HCT116 (cell line): Measurements from ENCODE around the gene PKN2. TPM values are rescaled to one million over a fixed set of nuclear protein-coding genes. Genes with fewer than 3 reads are reported as not detected.

Experiments used
- ATAC-seq: fragments of 200-7000 bp; cut with Tn5 transposase; 2 replicates; pipeline ENCODE4 v1.9.1; 2020; ENCODE audit warnings: mild to moderate bottlenecking, moderate library complexity
- BruUV-seq: library from RNA; stranded (reverse); fragments of 400-500 nt; replicated peaks from 2 replicates; lab custom pipeline; 2021; lab: Mats Ljungman, UMichigan
- CTCF ChIA-PET: fragments of 300-600 bp; sonication (Branson Sonifier 250); formaldehyde crosslinking; loops from one replicate; lab custom pipeline; 2021; ENCODE audit warnings: antibody characterized with exemption; lab: Charles Lee
- POLR2A ChIA-PET: fragments of 300-600, 350-600 bp; sonication (Branson Sonifier 250); formaldehyde crosslinking; loops from one replicate; lab custom pipeline; 2021; ENCODE audit warnings: antibody characterized with exemption; lab: Charles Lee
- RAD21 ChIA-PET, 2 experiments: fragments of 300-600 bp; sonication (Branson Sonifier 250); formaldehyde crosslinking; loops; one replicate each; lab custom pipeline; 2023; ENCODE audit warnings: low total read pairs in 2 of 2; ENCODE audit not compliant: uncharacterized antibody in 2 of 2, unreplicated experiment in 2 of 2, low non-redundant PET in 1 of 2; lab: Charles Lee
- DNase-seq: peaks from one replicate; pipeline ENCODE4 v3.0.0-alpha.2; 2010; ENCODE audit warnings: low read depth, low spot score
- H2AFZ ChIP-seq: fragments of 200-600 bp; shearing (Covaris generic), sonication (generic); 2 replicates; pipeline ENCODE4 v1.6.1; 2017; ENCODE audit warnings: low read depth, mixed run types, mixed read lengths, antibody characterized with exemption, low read length; ENCODE audit not compliant: poor library complexity, severe bottlenecking
- H3K27ac ChIP-seq: 2 replicates; pipeline ENCODE4 v1.5.1; 2012; ENCODE audit warnings: low read depth, low read length
- H3K27me3 ChIP-seq: fragments of 200-600 bp; sonication (generic); 2 replicates; pipeline ENCODE4 v1.6.1; 2016; ENCODE audit warnings: mixed run types, low read length, mixed read lengths; ENCODE audit not compliant: insufficient read depth
- H3K36me3 ChIP-seq, 2 experiments: fragments of 200-500 bp in 1 of 2; fragments of 200-600 bp in 1 of 2; sonication (Bioruptor generic) in 1 of 2; sonication (generic) in 1 of 2; 2 replicates each; pipeline versions ENCODE4 v1.5.1 to v1.6.1; 2014 to 2016; ENCODE audit warnings: low read length in 2 of 2, inconsistent platforms in 1 of 2, mixed read lengths in 1 of 2, mixed run types in 1 of 2; ENCODE audit not compliant: insufficient read depth in 2 of 2, control insufficient read depth in 1 of 2
- H3K4me1 ChIP-seq, 2 experiments: fragments of 200-600 bp in 1 of 2; sonication (generic) in 1 of 2; 2 replicates each; pipeline versions ENCODE4 v1.5.1 to v1.6.1; 2012 to 2017; ENCODE audit warnings: low read length in 2 of 2, inconsistent platforms in 1 of 2, mild to moderate bottlenecking in 1 of 2, mixed read lengths in 1 of 2, mixed run types in 1 of 2, moderate library complexity in 1 of 2; ENCODE audit not compliant: insufficient read depth in 2 of 2, control insufficient read depth in 1 of 2
- H3K4me2 ChIP-seq: fragments of 200-600 bp; sonication (generic); 2 replicates; pipeline ENCODE4 v1.6.1; 2017; ENCODE audit warnings: mixed run types, low read length, mixed read lengths
- H3K4me3 ChIP-seq, 2 experiments: fragments of 200-600 bp in 1 of 2; sonication (generic) in 1 of 2; replicated peaks in 1 of 2; 2 replicates each; pipeline ENCODE4 v1.5.1; 2011 to 2016; ENCODE audit warnings: low read length in 2 of 2, control low read depth in 1 of 2, low read depth in 1 of 2, mild to moderate bottlenecking in 1 of 2, mixed read lengths in 1 of 2, mixed run types in 1 of 2
- H3K79me2 ChIP-seq: fragments of 200-600 bp; sonication (generic); 2 replicates; pipeline ENCODE4 v1.6.1; 2017; ENCODE audit warnings: mild to moderate bottlenecking, mixed run types, low read length, moderate library complexity, mixed read lengths; ENCODE audit not compliant: insufficient read depth
- H3K9ac ChIP-seq: fragments of 200-600 bp; sonication (generic); 2 replicates; pipeline ENCODE4 v1.6.1; 2016; ENCODE audit warnings: low read length, mixed read lengths
- H3K9me2 ChIP-seq: fragments of 200-600 bp; sonication (generic), shearing (Covaris generic); 2 replicates; pipeline ENCODE4 v1.6.1; 2017; ENCODE audit warnings: mixed run types, mild to moderate bottlenecking, moderate library complexity; ENCODE audit not compliant: insufficient read depth
- H3K9me3 ChIP-seq, 2 experiments: fragments of 200-500 bp in 1 of 2; fragments of 200-600 bp in 1 of 2; sonication (Bioruptor generic) in 1 of 2; sonication (generic) in 1 of 2; 2 replicates each; pipeline ENCODE4 v1.6.1; 2014 to 2017; ENCODE audit warnings: low read length in 2 of 2, mixed read lengths in 2 of 2, inconsistent platforms in 1 of 2, low read depth in 1 of 2, mild to moderate bottlenecking in 1 of 2, mixed run types in 1 of 2, moderate library complexity in 1 of 2; ENCODE audit not compliant: control insufficient read depth in 1 of 2, insufficient read depth in 1 of 2
- H4K20me1 ChIP-seq: fragments of 200-600 bp; sonication (generic), shearing (Covaris generic); 2 replicates; pipeline ENCODE4 v1.6.1; 2017; ENCODE audit warnings: mixed run types, mild to moderate bottlenecking, moderate library complexity; ENCODE audit not compliant: insufficient read depth
- ATF3 ChIP-seq: IDR thresholded peaks from 2 replicates; pipeline ENCODE4 v1.6.1; 2012
- CEBPB ChIP-seq: IDR thresholded peaks from 2 replicates; pipeline ENCODE4 v1.6.1; 2012; ENCODE audit warnings: low read depth
- CTCF ChIP-seq, 3 experiments: fragments of 200-600 bp in 1 of 3; sonication (generic) in 1 of 3; IDR thresholded peaks in 2 of 3; conservative IDR thresholded peaks in 1 of 3; 2 replicates each; pipeline ENCODE4 v1.5.1; 2012 to 2017; ENCODE audit warnings: low read depth in 2 of 3, low read length in 2 of 3, antibody characterized with exemption in 1 of 3, borderline replicate concordance in 1 of 3, control low read depth in 1 of 3, mild to moderate bottlenecking in 1 of 3, mixed read lengths in 1 of 3, mixed run types in 1 of 3, moderate library complexity in 1 of 3; ENCODE audit not compliant: insufficient read depth in 1 of 3
- ELF1 ChIP-seq: IDR thresholded peaks from 2 replicates; pipeline ENCODE4 v1.6.1; 2012; ENCODE audit warnings: low read depth, borderline replicate concordance
- EZH2phosphoT487 ChIP-seq: fragments of 200-600 bp; IDR thresholded peaks from 2 replicates; pipeline ENCODE4 v1.6.1; 2018; ENCODE audit warnings: antibody characterized with exemption, borderline replicate concordance
- POLR2AphosphoS5 ChIP-seq: IDR thresholded peaks from 2 replicates; pipeline ENCODE4 v1.6.1; 2011; ENCODE audit warnings: mild to moderate bottlenecking, low read depth, low read length, moderate library complexity
- RAD21 ChIP-seq: IDR thresholded peaks from 2 replicates; pipeline ENCODE4 v1.6.1; 2012; ENCODE audit warnings: low read depth, mild to moderate bottlenecking
- ZNF274 ChIP-seq: fragments of 200-500 bp; sonication (Bioruptor generic); IDR thresholded peaks from 2 replicates; pipeline ENCODE4 v1.6.1; 2014; ENCODE audit warnings: mild to moderate bottlenecking, low read depth, low read length, inconsistent platforms
- intact Hi-C: fragments of 100-400 bp; cut with micrococcal nuclease; formaldehyde crosslinking; loops from 2 replicates; pipeline ENCODE4 v1.10.0; 2022
- total RNA-seq: library from RNA; stranded (reverse); gene quantifications from one replicate; pipeline ENCODE4 v1.2.1, GENCODE V29; 2021; ENCODE audit not compliant: unreplicated experiment

PKN2 gene
- total RNA-seq, 1 experiment from 2014 or later = 44.3 TPM

GRCh38 chr1:88647249-88647645, 36.8 kb upstream of the PKN2 start (continued):
- TF ChIP-seq ZNF274 (no peak), EZH2phosphoT487 (no peak), ELF1 (no peak), ATF3 (no peak), RAD21 (no peak)

DNA sequence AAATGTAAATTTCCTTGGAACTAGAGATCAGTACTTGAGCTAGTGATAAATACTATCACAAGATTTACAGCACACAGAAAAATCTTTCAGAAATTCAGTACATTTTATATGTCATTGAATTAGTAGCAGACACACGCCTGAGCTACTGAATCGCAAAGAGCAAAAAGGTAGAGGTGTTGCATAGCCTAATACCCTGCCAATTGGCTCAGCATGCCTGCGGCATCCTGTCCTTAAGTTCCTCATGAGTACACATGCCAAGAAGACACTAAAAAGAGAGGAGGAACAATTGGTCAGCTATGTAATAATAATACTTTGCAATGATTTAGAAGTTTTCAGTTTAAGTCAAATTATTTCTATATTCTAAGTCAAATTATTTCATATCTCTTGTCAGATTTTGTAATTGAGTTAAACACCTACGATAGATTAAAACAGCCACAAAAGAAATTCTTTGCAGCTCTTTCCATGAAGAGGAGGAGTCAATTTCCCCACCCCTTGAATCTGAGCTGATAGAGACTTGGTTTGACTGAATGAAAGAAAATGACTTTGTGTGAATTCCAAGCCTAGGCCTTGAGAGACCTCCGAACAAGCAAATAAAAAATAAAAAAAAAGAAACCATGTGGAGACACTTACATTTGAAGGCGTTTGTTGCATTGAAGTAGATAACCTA, 36.2 kb upstream of the PKN2 start:
- Histone ChIP-seq H3K4me1 (no peaks in the 10 kb centered on the region), H4K20me1 (no peaks in the 10 kb centered on the region)
- TF ChIP-seq CEBPB = no peak
- no peak for TF ChIP-seq ZNF274
- TF ChIP-seq CTCF (IDR thresholded peaks at IDR 0.05 in 2 of 3, conservative IDR thresholded peaks at IDR 0.05 in 1 of 3; ENCODE audit: borderline replicate concordance in 1 of 3, insufficient read depth in 1 of 3, low read depth in 2 of 3, low read length in 2 of 3) = no peak
- TF ChIP-seq ATF3 = no peak
- no peak for TF ChIP-seq POLR2AphosphoS5
- TF ChIP-seq, all 23 proteins: peak for 0
- no peaks in the 10 kb centered on the region for H3K9me2 ChIP-seq
- no peaks in the 10 kb centered on the region for H3K36me3 ChIP-seq
- no peak overlapping the region for H3K27ac ChIP-seq
- H3K9me3 ChIP-seq = no peaks in the 10 kb centered on the region
- H3K4me2 ChIP-seq = no peak overlapping the region
- no peak overlapping the region for H2AFZ ChIP-seq
- no peaks in the 10 kb centered on the region for H3K79me2 ChIP-seq
- no peak overlapping the region for H3K9ac ChIP-seq
- H3K4me3 ChIP-seq = no peak overlapping the region
- CTCF ChIA-PET = no interaction called here
- H3K27me3 ChIP-seq = no peaks in the 10 kb centered on the region
- POLR2A ChIA-PET = no interaction called here
- DNase-seq = no peak
- RAD21 ChIA-PET = no interaction called here
- no peak for ATAC-seq
- intact Hi-C loops = no loop called here
- no TSS peak for BruUV-seq
